HG03442 (cell line): Measurements from ENCODE around the gene PTK7.

Experiments
- ATAC-seq: cut with Tn5 transposase; IDR thresholded peaks from one replicate; pipeline ENCODE4 v1.9.1; 2021; ENCODE audit warnings: mild to moderate bottlenecking, moderate library complexity; ENCODE audit not compliant: unreplicated experiment

PTK7 gene

DNA sequence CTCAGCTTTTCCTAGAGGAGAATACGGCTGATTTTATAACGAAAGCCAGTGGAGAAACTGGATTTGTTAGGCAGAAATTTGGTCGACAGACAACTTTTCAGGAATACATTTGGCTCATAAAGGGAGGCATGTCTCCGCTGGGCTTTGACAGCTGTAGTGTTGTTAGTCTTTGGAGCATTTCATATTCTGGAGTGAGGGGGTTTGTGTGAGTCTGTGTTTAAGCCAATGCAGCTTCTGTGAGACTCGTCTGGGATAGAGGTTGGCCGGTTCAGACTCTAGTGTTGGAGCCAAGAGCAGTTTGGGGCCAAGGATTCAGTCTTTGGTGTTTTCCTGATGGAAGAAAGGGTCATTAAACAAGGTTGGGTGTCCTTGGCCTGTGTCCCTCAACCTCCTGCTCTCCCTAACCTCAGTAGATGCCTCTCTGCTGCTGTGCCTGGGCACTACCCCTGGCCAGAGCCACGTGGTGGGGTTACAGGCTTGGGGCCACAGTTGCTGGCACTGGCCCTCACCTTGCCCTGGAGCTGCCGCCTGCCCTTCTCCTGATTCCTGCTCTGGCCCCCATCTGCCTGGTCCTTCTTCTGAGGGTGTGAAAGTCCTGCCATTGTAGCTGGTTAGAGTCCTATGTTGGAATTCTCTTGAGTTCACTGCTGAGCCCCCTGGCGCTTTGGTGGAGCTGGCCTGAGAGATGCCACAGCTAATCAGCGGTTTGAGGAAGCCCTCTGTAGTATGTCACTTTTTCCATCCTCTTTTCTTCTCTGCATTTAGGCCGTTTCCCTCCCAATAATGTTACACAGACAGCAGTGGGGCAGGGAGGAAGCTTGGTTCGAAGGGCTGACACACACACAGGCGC lies 6.9 kb downstream of the PTK7 start:
- no peak for ATAC-seq

DNA sequence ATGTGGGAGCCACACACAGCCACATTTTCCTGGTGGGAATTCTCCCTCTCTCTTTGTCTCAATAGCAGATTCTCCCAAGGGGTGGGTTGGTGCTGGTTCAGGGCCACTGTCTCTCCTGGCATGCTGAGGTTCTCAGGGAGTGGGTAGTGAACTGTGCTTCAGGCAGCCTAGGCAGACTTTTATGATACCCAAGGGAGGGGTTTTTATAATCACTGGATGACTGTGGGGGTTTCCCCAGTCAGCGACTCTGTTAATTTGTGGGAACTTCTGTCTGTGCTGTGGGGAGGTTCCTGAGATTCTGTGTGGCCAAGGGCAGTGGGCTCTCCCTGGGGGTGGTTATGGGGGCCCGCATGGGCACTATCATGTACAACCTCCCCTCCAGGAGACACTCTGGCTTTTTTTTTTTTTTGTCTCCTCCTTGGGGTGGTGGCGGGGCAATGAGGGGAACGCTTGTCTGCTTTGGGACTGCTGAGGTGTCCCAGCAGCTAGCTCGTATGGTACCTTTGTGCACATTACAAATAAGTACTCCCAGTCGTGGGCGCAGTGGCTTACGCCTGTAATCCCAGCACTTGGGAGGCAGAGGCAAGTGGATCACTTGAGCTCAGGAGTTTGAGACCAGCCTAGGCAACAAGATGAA lies 10.0 kb downstream of the PTK7 start:
- ATAC-seq = no peak

DNA sequence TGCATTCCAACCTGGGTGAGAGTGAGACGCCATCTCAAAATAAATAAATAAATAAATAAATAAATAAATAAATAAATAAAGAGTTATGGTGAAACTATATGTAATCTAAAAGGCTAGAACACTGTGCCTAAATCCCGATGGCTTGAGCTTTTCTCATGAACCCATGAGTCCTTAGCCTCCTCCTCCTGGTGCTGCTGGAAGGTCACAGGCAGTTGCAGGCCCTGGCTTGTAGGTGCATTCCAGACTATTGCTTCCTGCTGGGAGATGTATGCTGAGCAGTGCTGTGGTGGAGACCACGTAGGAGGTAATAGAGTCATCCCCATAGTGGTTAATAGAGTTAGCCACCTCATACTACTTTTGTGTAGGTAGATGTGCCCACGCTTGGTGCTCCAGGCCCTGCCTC lies 12.5 kb downstream of the PTK7 start:
- no peak for ATAC-seq

DNA sequence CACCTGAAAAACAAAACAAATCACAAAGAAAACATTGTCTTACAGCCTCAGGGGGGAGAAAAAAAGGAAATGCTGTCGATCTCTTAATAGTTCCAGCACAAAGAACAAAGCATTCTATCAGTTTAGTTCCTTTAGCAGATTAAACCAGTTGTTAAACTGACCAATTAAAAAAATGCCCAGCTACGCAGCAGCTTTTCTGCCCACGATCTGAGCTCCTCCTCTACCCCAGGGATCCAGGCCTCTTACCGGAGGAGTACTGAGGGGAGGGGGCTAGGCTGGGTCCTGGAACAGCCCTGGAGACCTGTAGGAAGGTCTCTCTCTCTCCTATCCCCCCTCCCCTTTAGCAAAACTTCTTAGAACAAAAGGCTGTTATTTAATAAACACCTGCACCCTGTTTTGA lies 13.4 kb downstream of the PTK7 start:
- ATAC-seq = no peak

DNA sequence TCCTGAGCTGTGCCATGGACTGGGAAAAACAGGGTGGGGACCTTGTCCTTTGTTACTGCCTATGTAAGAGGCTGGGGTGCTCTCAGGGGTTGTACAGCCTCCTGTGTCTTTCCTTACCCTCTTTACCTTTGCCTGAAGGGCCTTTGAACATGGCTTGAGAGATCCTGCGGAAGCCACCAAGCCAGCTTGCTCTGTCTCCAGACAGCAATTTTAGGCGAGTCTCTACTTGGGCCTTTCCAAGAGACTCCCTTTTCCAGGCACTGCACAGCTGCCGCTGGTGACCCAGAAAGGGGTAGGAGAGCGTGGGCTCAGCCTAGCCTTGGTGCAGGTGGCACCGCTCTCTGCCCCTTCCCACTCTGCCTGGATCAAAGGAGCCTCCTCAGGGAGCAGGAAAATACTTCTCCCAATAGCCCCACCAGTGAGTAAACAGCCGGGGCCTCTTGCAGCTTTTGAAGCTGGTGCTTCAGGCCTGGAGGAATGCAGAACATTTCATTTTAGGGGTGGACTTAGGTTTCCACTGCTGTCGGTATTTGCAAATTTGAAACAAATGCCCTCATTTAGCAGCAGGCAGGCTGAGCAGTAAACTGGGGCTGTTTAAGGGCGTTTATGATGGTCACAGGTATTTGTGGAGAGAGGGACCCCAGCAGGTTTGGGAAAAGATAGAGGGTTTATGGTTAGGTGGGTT lies 13.9 kb downstream of the PTK7 start:
- no peak for ATAC-seq

DNA sequence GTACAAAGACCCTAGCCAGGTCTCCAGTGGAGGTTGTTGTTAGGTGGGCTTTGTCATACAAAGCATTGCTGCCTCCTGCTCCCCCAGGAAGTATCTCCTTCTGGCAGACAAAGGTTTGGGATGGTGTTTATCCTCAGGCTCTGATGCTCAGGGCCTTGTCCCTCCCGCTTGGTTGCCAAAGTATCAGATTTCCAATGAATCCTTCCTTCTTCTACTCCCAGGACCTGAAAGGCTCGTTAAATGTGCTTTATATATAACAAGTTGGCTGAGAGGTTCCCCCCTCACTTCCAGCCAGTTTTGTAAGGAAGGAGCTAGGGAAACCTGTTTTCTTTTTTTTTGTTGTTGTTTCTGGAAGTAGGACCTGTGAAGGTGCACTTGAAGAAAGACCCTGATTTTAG lies 14.4 kb downstream of the PTK7 start:
- ATAC-seq = no peak

DNA sequence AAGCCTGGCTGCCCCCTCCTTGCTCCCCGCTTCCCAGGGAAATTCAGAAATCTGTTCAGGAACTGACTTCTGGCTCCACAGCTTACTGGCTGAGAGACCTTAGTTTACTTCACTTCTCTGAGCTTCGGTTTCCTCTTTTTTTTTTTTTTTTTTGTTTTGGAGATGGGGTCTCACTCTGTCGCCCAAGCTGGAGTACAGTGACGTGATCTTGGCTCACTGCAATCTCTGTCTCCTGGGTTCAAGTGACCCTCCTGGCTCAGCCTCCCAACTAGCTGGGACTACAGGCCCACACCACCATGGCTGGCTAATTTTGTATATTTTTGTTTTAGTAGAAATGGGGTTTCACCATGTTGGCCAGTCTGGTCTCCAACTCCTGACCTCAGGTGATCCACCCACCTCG lies 14.9 kb downstream of the PTK7 start:
- no peak for ATAC-seq

DNA sequence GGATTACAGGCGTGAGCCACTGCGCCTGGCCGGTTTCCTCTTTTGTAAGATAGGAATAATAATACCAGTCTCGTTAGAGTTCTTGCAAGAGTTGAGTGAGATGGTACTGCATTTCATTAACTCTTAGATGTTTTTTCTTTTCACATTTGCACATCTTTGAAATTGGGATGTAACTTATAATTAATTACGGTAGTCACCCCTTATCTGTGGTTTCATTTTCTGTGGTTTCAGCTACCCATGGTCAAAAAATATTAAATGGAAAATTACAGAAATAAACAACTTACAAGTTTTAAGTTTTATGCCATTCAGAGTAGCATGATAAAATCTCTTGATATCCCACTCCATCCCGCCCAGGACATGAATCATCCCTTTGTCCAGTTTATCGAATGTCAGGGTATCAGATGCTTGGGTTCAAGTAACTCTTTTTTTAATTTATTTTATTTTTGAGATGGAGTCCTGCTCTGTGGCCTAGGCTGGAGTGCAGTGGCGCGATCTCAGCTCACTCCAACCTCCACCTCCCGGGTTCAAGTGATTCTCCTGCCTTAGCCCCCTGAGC lies 15.4 kb downstream of the PTK7 start:
- ATAC-seq = no peak

DNA sequence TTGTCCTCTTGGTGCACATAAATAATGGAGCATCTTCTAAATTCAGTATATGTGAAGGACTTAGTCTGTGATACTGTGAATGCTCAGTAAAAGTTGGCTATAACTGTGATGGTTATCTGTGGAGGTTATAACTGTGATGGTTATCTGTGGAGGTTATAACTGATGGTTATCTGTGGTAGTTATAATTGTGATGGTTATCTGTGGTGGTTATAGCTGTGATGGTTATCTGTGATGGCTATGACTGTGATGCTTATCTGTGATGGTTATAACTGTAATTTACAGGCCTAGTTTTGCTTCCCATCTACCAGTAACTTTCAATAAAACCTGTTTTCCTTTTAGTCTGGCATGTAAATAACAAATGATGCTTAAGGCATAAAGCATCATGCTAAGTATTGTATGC lies 16.5 kb downstream of the PTK7 start:
- ATAC-seq = no peak

DNA sequence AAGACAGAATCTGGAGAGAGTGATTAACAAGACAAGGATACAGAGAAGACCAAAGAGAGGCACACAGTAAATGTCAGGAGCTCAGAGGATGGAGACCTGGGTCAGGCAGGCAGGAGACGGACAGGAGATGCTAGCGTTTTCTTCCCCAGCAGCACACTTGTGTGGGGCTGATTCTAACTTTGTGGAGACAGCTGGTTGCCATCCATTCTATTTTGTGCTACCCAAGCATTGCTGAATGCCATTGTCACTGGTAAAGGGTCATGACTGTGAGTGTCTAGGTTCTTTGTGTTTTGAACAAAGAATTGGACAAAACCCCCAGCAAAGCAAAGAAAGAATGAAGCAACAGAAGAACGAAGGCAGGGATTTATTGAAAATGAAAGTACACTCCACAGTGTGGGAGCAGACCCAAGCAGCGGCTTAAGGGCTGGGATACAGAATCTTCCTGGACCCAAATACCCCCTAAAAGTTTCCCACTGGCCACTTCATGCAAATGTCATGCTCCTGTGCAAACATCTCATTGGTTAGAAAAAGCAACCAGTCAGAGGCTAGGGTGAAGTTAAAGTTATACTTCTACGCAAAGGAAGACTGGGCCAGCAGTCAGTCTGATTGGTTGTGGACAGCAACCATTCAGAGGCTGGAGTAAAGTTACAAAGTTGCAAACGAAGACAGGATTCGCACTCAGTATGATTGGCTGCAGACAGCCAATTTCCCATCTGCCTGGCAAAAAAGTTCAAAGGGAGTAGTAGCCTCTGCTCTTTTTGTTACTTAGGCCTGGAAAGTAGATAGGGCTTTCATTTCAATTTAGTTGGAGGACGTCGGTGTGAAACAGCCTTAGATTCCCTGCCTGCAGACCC lies 17.5 kb downstream of the PTK7 start:
- no peak for ATAC-seq

DNA sequence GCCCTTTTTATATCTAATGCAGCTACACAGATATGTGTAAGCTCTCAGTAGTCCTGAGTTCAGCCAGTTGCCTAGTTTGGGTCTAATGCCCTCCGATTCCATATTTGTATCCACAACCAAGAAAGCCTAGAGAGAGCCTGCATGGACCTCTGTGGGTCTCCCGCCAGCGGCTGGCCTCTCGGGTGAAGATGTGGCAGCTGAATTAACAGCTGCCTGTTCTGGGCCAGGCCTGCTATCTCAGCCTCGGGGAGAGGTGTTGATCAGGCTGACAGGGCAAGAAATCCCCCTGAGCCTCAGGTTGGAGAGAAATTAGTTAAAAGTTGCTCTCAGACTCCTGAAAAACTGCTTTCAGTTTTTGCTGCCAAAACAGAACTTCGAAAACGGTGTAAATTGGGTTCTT lies 19.8 kb downstream of the PTK7 start:
- ATAC-seq = no peak

DNA sequence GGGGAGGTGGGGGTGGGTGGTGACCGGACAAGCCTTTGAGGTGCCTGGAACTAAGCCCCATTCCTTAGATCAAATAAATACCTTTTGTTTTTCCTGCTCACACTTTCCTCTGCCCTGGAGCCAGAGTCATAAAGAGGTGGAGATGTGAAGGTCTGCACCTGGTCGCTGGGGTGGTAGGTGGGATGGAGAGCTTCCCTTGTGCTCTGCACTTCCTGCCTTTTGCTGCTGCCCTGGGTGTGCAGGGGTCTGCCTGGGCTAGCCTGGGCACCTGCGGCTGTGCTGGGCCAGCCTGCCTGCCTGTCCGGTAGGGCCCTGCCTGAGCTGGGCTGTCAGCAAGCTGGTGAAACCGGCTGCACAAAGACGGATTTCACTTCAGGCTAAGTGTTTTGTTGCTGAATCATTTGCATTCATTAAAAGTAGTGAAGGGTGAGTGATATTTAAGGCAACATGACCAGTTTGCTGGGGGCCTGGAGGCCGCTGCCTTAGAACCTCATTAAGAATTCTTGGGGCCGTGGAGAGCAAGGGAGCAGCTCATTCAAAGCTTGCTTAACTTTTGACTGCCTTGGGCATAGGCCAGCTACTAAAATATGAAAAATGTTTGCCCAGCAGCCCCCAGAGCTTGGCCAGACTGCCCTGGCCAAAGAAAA lies 20.5 kb downstream of the PTK7 start:
- ATAC-seq = no peak

DNA sequence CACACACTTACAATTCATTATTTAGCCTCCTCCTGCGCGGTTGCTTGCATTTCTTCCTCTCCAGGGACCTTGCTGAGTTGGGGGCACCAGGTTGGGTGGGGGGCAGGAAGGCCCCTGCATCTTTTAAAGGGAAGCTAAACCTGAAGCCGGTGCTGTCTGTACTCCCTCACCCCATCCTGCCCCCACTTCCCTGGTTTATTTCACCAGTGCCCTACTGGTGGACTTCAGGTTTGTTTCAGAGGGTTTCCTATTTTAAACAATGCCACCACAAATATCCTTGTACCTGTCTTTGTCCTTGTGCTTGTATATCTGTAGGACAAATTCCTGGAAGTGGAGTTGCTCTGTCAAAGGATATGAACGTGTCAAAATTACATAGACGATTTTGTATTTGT lies 21.0 kb downstream of the PTK7 start:
- ATAC-seq = no peak

DNA sequence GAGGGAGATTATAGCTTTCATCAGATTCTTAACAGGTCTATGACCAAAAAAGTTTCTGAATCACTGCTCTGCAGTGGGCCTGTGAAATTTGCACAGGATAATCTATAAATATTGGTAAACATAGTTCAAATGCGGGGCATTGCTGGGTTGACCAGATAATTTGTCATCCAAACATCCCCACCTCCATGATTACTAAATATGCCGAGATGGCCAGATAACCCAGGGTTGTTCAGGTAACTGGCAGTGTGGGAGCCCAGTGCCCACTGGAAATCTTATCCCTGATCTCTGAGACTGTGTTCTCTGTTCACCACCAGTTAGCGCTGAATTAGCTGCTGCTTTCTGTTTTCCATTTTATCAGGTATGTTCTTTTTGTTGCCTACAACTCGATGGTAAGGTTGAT lies 21.4 kb downstream of the PTK7 start:
- no peak for ATAC-seq

DNA sequence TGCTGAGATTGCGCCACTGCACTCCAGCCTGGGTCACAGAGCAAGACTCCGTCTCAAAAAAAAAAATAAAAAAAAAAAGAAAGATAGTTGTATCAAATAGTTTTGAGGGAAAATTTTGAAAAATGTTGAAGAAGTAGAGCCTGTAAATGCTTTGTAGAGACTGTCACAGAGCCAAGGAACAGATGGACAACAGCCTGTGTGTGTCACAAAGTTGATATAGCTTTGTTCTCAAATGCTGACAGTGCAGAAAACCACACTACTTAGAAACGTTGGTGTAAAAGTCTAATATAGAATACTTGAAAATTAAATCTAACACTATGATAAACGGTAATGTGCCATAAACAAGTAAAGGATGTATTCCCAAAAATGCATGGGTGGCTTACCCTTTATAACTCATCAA lies 25.4 kb downstream of the PTK7 start:
- ATAC-seq = no peak

DNA sequence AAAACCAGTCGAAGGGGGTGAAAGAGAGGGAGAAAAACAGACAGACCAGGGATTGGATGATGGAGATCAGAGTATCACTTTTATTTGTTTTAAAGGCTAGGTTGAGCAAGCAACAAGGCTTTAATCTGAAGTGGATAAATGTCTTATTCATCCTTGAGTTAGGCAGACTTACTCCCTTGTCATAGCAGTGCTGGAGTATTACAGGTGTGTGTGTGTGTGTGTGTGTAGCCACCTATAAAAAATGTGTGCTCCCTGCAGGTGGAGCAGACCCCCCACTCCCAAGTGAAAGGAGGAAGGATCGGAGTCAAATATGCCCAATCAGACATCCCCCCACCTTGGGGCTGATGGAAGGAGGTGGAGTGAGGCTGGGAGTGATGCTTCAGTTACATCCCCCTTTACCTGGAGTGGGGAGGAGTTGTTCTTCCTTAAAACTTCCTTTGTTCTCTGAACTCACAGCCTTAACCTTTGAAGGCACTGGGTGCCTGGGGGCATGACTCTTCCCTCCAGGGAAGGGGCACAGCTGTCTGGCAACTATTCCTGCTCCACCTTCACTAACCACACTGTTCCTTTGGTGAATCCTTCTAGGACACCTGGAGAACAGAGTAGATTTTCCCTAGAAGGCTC lies 27.3 kb downstream of the PTK7 start:
- no peak for ATAC-seq

DNA sequence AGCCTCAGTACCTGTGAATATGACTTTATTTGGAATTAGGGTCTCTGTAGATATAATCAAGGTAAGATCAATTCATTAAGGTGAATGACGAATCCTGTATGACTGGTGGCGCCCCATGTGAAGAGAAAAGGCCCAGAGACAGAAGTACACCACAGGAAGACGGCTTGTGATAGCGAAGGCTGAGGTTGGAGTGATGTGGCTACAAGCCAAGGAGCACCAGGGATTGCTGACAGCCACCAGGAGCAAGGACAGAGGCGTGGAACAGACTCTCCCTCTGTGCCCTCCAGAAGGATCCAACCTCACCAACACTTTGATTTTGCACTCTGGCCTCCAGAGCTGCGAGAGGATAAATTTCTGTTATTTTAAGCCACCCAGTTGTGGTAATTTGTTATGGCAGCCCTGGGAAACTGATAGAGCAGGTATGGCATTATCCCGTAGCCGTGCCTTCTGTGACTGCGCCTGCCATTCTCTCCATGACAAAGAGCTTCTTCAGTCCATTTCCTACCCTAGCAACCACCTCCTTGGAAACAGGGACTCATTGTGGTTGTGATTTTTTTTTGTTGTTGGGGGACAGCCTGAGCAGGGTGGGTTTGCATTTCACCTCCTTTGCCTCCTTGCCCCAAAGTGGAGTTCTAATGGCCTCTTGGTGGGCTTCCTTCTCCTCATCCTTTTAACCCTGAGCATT lies 29.6 kb downstream of the PTK7 start:
- no peak for ATAC-seq

DNA sequence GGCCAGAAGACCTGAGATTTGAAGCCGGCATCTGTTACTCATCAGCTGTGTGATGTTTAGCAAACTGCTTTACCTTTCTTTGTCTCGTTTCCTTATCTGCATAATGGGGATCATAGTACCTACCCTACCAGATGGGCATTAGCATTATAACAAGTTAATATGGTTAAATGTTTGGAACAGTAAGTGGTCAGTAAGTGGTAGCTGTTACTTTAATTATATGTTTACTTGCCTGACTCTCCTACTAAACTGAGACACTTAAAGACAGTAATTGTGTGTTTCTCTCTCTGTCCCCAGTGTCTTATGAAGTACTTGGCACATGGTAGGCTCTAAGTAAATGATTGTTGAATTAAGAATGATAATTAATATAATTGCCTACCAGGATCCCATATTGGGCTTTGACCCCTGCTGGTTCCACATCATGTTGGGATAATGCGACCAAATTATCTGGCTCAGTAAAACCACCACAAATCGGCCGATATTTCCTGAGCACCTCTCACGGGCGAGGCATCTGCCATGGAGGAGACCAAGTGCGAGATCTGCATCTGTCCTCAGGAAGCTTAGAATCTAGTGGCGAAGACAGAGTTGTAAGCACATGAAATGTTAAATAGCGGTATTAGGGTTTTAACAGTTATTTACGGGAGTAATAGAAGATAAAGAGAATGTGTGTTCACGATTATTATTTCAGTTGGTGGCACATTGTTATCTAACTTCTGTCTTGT lies 31.4 kb downstream of the PTK7 start:
- no peak for ATAC-seq
